ENCODE measurements around the gene KCNIP1. TPM values are rescaled to one million over a fixed set of nuclear protein-coding genes. Genes with fewer than 3 reads are reported as not detected.

The KCNIP1 gene
- total RNA-seq, 3 donors from 2014 or later = not detected

DNA sequence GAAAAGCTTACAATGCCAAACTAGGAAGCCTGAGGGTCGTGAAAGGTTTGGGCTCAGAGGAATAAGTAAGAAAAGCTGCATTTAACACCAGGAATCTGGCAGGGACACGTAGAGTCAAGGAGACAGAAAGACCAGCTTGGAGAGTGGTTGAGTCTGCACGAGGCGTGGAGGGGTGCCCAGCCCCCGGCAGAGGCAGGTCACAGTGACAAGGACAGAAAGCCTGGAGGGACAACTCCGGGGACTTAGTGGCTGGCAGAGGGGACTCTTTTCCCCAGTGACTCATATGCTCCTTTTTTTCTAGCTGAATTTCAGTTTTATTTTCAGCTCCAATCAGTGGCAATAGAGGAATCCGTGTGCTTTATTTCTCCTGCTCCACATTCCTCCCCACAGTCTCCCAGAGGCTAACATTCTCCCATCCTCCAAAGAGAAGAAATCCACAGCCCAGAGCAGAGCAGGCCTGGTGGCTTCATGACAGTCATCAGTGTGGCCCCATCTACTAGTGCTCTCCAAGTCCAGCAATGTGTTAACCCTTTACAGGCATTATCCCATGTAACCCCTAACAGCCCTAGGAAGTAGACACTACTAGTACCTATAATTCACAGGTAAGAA lies 80.7 kb downstream of the KCNIP1 start:
- Mint-ChIP-seq H3K36me3 (ENCODE audit: insufficient read depth) (no peaks in the 10 kb centered on the region), H3K4me3 (no peak overlapping the region), H3K27me3 (ENCODE audit: low read depth) (peaks cover 12% of the 10 kb centered on the region), H3K4me1 (ENCODE audit: low read depth) (no peaks in the 10 kb centered on the region), H3K9me3 (peaks cover 5% of the 10 kb centered on the region)
- DNase-seq = no peak
- no peak for ATAC-seq

DNA sequence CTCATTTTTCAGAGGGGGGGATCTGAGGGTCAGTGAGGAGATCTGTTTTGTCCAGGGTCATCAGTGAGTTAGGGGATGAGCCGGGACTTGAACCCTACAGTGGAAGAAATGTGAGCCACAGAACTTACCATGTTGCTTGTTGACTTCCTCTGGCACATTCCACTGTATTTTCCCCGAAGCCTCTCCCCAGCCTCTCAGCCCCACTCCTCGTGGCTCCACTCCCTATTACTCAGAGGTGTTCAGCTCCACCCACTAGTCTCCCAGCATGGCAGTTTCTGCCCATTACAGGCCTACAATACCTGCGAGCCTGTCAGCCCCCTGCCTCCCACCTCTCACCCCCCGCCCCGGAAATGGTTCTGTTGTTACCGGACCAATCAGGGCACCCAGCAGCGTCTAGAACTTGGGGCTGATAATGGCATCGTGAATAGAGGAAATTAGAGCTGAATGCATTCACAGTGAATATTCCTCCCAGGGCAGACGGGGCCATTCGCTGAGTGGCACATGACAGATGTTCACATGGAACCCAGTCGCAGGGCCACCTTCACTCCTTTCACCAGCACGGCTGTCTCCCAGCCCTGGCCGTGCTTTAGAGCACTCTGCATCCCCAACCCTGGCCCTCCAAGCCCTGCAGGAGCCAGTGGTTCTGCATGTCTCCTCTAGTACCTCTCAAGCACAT lies 81.6 kb downstream of the KCNIP1 start:
- no peak for ATAC-seq
- DNase-seq = no peak
- Mint-ChIP-seq H3K4me1 (ENCODE audit: low read depth) (no peaks in the 10 kb centered on the region), H3K9me3 (peaks cover 5% of the 10 kb centered on the region), H3K4me3 (no peak overlapping the region), H3K27me3 (ENCODE audit: low read depth) (peaks cover 14% of the 10 kb centered on the region), H3K36me3 (ENCODE audit: insufficient read depth) (no peaks in the 10 kb centered on the region)

DNA sequence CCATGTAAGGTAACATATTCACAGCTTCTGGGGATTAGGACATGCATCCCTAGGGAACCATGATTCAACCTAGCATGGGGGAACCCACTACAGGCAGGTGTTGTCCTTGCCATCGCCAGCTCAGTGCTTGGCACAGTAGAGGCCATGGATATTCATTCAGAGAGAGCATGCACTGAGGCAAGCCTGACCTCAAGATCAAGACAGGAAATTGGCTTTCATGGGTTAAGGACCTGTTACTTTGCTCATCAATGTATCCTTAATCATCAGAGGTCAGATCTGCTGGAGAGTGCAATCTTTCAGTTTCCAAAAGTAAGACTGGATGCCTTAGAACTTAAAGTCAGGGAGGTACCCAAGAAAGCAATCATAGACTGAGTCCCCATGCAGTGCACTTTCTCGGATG lies 84.0 kb downstream of the KCNIP1 start:
- Mint-ChIP-seq H3K9me3 (no peaks in the 10 kb centered on the region), H3K36me3 (ENCODE audit: insufficient read depth) (no peaks in the 10 kb centered on the region), H3K27me3 (ENCODE audit: low read depth) (peaks cover 12% of the 10 kb centered on the region), H3K4me3 (no peak overlapping the region), H3K4me1 (ENCODE audit: low read depth) (no peaks in the 10 kb centered on the region)
- ATAC-seq (no peak), DNase-seq (no peak)

DNA sequence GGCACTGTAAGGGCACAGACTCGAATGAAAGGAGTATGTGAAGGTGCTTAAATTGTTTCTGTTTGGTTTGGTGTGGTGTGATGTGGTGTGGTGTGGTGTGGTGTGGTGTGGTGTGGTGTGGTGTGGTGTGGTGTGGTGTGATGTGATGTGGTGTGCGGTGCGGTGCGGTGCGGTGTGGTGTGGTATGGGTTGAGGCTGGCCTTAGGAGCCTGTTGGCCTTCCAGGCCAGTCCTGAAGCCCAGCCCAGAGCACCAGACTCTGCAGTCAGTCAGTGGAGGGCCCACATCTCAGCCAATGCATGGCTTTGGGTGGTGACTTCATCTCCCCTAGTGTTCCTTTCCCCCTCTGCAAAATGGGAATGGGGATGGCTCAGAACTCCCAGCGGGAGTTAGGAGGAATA lies 85.8 kb downstream of the KCNIP1 start:
- Mint-ChIP-seq H3K4me3 (no peak overlapping the region), H3K9me3 (no peaks in the 10 kb centered on the region), H3K36me3 (ENCODE audit: insufficient read depth) (no peaks in the 10 kb centered on the region), H3K27me3 (ENCODE audit: low read depth) (peaks cover 11% of the 10 kb centered on the region), H3K4me1 (ENCODE audit: low read depth) (no peaks in the 10 kb centered on the region)
- no peak for DNase-seq
- ATAC-seq = no peak

DNA sequence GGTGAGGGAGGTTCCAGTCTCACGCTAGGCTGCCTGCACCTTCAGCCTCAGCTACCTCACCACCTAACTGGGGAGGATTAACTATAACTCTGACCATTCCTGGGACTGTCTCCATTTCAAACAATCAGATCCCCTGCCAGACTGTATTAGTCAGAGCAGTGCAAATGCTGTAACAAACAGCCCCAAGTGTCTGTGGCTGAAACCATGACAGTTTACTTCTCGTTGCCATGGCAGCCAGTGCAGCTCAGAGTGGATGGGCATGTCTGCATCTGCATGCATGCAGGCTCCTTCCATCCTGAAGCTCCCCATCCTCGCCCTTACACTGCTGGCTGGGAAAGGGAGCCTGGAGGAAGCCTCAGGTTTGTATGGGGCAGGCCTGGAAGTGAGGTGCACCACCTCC lies 86.7 kb downstream of the KCNIP1 start:
- no peaks in the 10 kb centered on the region for H3K36me3 Mint-ChIP-seq (ENCODE audit: insufficient read depth)
- DNase-seq (no peak), ATAC-seq (peak; percentile 41 to 46)
- H3K4me3 Mint-ChIP-seq = no peak overlapping the region
- peaks cover 11% of the 10 kb centered on the region for H3K27me3 Mint-ChIP-seq (ENCODE audit: low read depth)
- no peaks in the 10 kb centered on the region for H3K9me3 Mint-ChIP-seq
- H3K4me1 Mint-ChIP-seq (ENCODE audit: low read depth) = no peaks in the 10 kb centered on the region

DNA sequence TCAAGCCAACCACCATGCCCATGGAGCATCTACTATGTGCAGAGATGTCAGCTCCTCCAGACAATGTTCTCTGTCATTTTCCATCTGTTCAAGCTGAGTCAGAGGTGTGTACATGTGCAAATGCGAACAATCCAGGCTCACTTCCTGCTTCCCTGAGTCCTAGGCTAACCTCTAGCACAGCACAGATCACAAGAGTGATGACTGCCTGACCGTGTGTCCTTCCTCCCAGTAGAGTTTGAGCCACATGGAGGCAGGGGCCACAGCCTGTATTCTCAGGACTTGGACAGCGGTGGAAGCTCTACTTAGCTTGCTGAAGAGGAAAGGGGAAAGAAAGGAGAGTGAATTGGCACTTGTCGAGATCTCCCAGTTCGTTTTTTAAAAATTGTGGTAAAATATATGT lies 87.2 kb downstream of the KCNIP1 start:
- Mint-ChIP-seq H3K27me3 (ENCODE audit: low read depth) (peaks cover 11% of the 10 kb centered on the region), H3K4me3 (no peak overlapping the region), H3K36me3 (ENCODE audit: insufficient read depth) (no peaks in the 10 kb centered on the region), H3K9me3 (no peaks in the 10 kb centered on the region), H3K4me1 (ENCODE audit: low read depth) (no peaks in the 10 kb centered on the region)
- ATAC-seq = no peak
- DNase-seq = no peak

DNA sequence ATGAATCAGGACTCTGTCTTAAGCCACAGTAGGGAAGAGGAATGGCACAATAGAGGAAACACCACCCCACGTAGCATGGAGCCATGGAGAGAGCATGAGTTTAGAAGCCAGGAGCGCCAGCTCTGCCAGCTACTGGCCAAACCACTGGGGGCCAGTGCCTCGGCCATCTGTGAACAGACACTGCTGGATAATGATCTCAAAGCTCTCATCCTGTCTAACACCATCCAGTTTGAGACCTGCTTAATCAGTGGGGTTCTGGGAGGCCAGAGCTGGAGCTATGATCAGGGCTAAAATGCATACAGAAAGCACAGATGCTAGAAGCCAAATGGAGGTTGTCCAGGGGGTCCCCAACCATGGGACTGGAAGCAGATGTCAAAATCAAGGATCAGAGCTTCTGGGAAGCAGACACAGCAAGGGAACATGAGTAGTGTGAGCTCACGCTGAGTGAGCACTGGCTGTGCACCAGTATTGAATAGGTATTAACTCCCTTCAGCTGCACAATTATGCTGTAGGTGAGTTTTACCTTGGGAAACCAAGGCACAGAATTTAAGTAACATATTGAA lies 92.7 kb downstream of the KCNIP1 start:
- Mint-ChIP-seq H3K4me3 (no peak overlapping the region), H3K4me1 (ENCODE audit: low read depth) (peaks cover 9% of the 10 kb centered on the region), H3K9me3 (no peaks in the 10 kb centered on the region), H3K27me3 (ENCODE audit: low read depth) (peaks cover 12% of the 10 kb centered on the region), H3K36me3 (ENCODE audit: insufficient read depth) (no peaks in the 10 kb centered on the region)
- DNase-seq = no peak
- ATAC-seq = no peak

DNA sequence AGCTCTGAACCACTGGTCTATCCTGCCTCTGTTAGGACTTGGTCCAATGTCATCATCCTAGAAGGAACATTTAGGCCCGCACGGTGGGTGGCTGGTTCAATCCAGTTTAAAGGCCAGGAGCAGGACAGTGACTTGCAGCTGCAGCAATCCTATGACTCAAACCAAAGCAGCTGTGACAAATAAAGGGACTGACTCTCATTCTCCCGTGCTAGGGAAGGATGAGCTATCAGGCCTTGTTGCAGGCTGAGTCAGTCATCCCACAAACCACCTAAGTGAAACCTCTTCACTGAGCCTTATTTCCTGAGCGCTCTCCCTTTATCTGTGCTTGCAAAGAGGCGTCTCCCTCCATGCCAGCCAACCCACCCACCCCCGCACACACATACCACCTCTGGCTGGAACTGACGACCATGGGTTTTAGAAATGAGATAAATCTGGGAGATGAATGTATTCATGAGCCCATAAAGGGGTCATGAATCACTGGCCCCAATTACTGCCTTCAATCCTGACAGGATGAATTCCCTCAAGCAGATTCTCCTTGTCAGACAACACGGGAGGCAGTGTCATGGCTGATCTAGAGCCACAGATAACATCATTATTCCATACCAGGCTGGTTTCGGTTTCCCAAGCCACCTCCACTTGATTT lies 93.4 kb downstream of the KCNIP1 start:
- H3K27me3 Mint-ChIP-seq (ENCODE audit: low read depth) = peaks cover 12% of the 10 kb centered on the region
- no peaks in the 10 kb centered on the region for H3K9me3 Mint-ChIP-seq
- H3K36me3 Mint-ChIP-seq (ENCODE audit: insufficient read depth) = no peaks in the 10 kb centered on the region
- ATAC-seq (peak; percentile 88 to 89), DNase-seq (no peak)
- no peak overlapping the region for H3K4me3 Mint-ChIP-seq
- H3K4me1 Mint-ChIP-seq (ENCODE audit: low read depth) = peaks cover 9% of the 10 kb centered on the region

DNA sequence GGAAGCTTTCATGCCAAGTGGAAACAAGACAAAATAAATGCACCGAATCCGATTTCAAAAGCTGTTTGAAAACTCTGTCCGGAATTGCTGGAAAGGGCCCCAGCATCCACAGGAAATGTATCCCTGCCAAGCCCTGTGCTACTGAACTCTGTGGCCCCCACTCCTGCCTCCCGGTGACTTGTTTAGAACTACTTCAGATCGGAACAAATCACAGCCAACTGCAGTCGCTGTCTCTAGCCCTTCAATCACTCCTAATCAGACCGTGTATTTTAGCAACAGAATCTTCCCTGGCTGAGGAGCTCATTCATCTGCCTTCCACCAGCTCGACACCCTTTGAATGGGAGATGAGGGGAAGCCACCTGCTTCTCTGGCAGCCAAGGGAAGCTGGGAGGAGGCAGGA lies 94.1 kb downstream of the KCNIP1 start:
- H3K4me3 Mint-ChIP-seq = no peak overlapping the region
- H3K27me3 Mint-ChIP-seq (ENCODE audit: low read depth) = peaks cover 12% of the 10 kb centered on the region
- H3K9me3 Mint-ChIP-seq = no peaks in the 10 kb centered on the region
- H3K4me1 Mint-ChIP-seq (ENCODE audit: low read depth) = peaks cover 9% of the 10 kb centered on the region
- no peak for DNase-seq
- no peak for ATAC-seq
- no peaks in the 10 kb centered on the region for H3K36me3 Mint-ChIP-seq (ENCODE audit: insufficient read depth)

DNA sequence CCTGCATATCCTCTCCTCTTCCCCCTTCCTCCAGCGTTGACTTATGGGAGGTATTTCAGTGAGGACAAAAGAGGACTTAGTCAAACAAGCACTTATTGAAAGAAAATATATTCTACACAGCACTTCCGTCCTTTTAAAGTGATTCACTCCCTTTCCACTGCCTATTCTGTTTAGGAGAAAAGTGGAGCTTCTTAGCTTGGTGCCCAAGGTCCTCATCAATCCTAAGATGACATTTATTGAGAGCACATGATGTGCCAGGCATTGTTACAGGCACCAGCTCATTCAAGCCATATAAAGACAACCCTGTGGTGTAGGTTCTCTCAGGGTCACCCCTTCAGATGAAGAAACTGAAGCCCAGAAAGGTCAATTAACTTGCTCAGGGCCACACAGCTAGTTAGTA lies 95.9 kb downstream of the KCNIP1 start:
- Mint-ChIP-seq H3K27me3 (ENCODE audit: low read depth) (peaks cover 9% of the 10 kb centered on the region), H3K4me3 (no peak overlapping the region), H3K36me3 (ENCODE audit: insufficient read depth) (no peaks in the 10 kb centered on the region), H3K4me1 (ENCODE audit: low read depth) (peaks cover 9% of the 10 kb centered on the region), H3K9me3 (no peaks in the 10 kb centered on the region)
- ATAC-seq (no peak), DNase-seq (no peak)

DNA sequence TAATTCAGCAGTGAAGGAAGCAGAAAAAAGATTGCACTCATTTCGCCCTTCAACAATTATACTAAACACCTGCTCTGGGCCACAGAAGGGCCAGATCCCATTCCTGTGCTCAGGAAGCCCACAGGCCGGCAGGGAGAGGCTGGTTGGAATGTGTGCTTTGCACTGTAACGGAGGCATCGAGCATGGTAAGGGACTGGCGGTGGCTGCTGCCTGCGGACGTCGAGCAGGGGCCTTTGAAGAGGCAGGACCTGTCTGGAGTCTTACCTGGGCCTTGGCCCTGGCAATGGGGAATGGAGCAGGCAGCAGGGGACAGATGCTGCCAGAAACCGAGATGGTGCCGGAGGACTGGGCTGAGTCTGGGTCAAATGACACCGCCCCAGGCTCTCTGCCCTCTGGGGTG lies 97.8 kb downstream of the KCNIP1 start:
- Mint-ChIP-seq H3K36me3 (ENCODE audit: insufficient read depth) (no peaks in the 10 kb centered on the region), H3K27me3 (ENCODE audit: low read depth) (peaks cover 4% of the 10 kb centered on the region), H3K4me3 (no peak overlapping the region), H3K4me1 (ENCODE audit: low read depth) (peaks cover 9% of the 10 kb centered on the region), H3K9me3 (no peaks in the 10 kb centered on the region)
- no peak for ATAC-seq
- no peak for DNase-seq

DNA sequence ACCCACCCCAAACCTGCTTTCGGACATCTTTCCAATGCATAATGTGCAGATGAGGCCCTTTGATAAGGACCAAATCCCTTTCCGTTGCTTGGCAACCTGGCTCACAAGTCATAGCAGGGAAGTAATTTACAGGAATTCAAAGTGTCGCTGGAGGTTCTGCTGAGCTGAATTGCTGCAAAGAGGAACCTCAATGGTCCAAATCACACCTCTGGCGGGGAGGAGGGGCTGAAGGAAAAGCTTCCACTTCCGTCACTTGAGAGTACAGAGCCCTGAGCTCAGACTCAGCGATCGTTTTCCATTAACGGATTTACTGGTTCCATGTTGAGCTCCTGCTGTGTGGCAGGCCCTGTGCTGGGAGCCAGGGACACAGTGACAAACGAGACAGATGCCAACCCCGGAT lies 99.3 kb downstream of the KCNIP1 start:
- Mint-ChIP-seq H3K4me1 (ENCODE audit: low read depth) (peaks cover under 1% of the 10 kb centered on the region), H3K36me3 (ENCODE audit: insufficient read depth) (no peaks in the 10 kb centered on the region), H3K9me3 (no peaks in the 10 kb centered on the region), H3K4me3 (no peak overlapping the region), H3K27me3 (ENCODE audit: low read depth) (peaks cover 4% of the 10 kb centered on the region)
- DNase-seq (no peak), ATAC-seq (no peak)

DNA sequence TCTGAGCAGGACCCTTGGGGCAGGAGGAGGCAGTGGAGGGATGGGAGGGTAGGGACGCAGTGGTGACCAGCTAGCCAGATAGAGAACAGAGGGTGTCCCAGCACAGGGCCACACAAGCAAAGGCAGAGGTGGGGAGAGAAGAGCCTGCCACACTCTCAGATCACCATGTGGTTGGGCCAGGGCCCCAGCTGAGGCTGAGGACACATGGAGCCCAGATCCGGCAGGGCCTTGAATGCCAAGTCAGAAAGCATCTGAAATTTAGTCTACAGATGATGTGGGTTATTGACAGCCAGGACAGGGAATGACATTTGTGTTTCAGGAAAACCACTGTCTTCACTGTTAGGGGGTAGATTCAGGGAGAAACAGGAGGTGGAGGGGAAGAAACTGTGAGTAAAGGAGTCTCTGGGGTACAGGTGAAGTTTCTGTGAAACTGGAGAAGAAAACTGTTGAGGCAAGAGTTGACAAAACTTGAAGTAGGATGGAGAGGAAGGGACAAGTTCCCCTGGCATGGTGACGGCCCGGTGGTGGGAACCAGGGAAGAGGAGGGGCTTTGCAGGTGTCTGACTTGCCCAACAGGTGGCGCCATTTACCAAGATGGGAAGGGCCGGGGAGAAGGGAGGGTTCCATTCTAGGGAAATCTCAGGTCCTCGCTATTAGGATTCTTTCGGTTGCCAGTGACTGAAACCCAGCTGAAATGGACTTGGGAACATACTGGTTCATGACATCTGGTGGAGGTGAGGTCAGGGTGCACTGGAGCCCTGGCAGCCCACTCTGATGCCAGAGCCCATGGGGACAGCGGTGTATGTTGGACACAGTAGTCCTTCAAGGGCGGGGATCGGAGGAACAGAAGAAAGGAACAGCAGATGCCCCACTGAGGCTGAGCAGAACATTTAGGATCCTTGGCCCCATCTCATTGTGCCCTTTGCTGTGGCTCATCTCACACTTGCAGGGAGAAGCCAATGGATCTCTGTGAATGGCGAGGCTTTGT lies 100.1 kb downstream of the KCNIP1 start:
- no peak overlapping the region for H3K4me3 Mint-ChIP-seq
- peaks cover 7% of the 10 kb centered on the region for H3K27me3 Mint-ChIP-seq (ENCODE audit: low read depth)
- H3K9me3 Mint-ChIP-seq = no peaks in the 10 kb centered on the region
- peak; percentile 59 to 63 for ATAC-seq
- H3K4me1 Mint-ChIP-seq (ENCODE audit: low read depth) = no peaks in the 10 kb centered on the region
- DNase-seq = peak; percentile 9
- H3K36me3 Mint-ChIP-seq (ENCODE audit: insufficient read depth) = no peaks in the 10 kb centered on the region

DNA sequence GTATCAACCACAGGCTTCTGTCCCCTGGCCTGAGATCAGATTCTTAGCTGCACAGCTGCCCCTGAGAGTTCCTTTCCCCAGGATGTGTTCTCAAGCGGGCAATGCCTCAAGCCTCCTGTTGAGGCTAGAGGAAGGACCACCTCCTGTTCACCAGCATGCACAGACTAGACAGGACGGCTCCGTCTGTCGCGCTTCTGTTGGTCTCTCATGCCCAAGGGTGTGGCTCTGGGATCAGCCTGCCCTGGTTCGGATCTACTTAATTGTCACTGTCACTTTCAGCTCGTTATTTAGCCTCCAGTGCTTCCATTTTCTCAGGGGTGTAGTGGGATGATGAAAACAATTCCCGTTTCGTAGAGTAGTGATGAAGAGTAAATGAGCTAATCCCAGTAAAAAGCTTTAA lies 103.1 kb downstream of the KCNIP1 start:
- H3K27me3 Mint-ChIP-seq (ENCODE audit: low read depth) = peaks cover 3% of the 10 kb centered on the region
- H3K4me1 Mint-ChIP-seq (ENCODE audit: low read depth) = no peaks in the 10 kb centered on the region
- no peaks in the 10 kb centered on the region for H3K9me3 Mint-ChIP-seq
- H3K4me3 Mint-ChIP-seq = no peak overlapping the region
- ATAC-seq (no peak), DNase-seq (no peak)
- no peaks in the 10 kb centered on the region for H3K36me3 Mint-ChIP-seq (ENCODE audit: insufficient read depth)
